ENCODE results near the gene INPP5D.

GRCh38 chr2:233013650-233014049, 46.5 kb upstream of the INPP5D start:
- TF ChIP-seq CTCF (IDR thresholded peaks at IDR 0.05) (no peak), POLR2A (IDR thresholded peaks at IDR 0.05) (no peak)
